IMR-90 (cell line): ENCODE data around the gene PRKD1. TPM values are rescaled to one million over a fixed set of nuclear protein-coding genes. Genes with fewer than 3 reads are reported as not detected.

ENCODE experiments used
- ATAC-seq: fragments of 200-7000 bp; cut with Tn5 transposase; 2 replicates; pipeline ENCODE4 v1.9.1; 2020; ENCODE audit warnings: low read depth, mild to moderate bottlenecking, moderate library complexity
- BruUV-seq: library from RNA; stranded (reverse); fragments of 400-500 nt; replicated peaks from 2 replicates; lab custom pipeline; 2021; lab: Mats Ljungman, UMichigan
- CTCF ChIA-PET: fragments of 300-600 bp; formaldehyde crosslinking; extraction: SDS; loops from one replicate; lab custom pipeline; 2021; ENCODE audit warnings: antibody characterized with exemption; lab: Yijun Ruan, JAX
- POLR2A ChIA-PET: fragments of 300-600 bp; sonication (Branson Sonifier 250); formaldehyde crosslinking; loops from one replicate; lab custom pipeline; 2022; ENCODE audit warnings: antibody characterized with exemption; ENCODE audit not compliant: unreplicated experiment; lab: Charles Lee
- DNase-seq: peaks from one replicate; pipeline ENCODE4 v3.0.0; 2013
- H2AFZ ChIP-seq: replicated peaks from 2 replicates; pipeline ENCODE3; 2013; ENCODE audit warnings: low read length, mild to moderate bottlenecking; ENCODE audit not compliant: poor library complexity
- H2AK5ac ChIP-seq: 2 replicates; pipeline ENCODE4 v1.6.1; 2013; ENCODE audit warnings: low read depth, low read length, inconsistent platforms
- H2AK9ac ChIP-seq: replicated peaks from 2 replicates; pipeline ENCODE3; 2013; ENCODE audit warnings: mild to moderate bottlenecking, low read depth, low read length, moderate library complexity; ENCODE audit not compliant: poor library complexity
- H2BK120ac ChIP-seq: 2 replicates; pipeline ENCODE4 v1.6.1; 2013; ENCODE audit warnings: low read depth, low read length, inconsistent platforms
- H2BK15ac ChIP-seq: 3 replicates; pipeline ENCODE4 v1.6.1; 2013; ENCODE audit warnings: low read depth, low read length, inconsistent platforms
- H2BK20ac ChIP-seq: 2 replicates; pipeline ENCODE4 v1.6.1; 2013; ENCODE audit warnings: low read depth, mild to moderate bottlenecking, inconsistent platforms, low read length, moderate library complexity
- H2BK5ac ChIP-seq: 2 replicates; pipeline ENCODE4 v1.6.1; 2013; ENCODE audit warnings: mild to moderate bottlenecking, low read depth, low read length, inconsistent platforms; ENCODE audit not compliant: poor library complexity, severe bottlenecking
- H3K14ac ChIP-seq: replicated peaks from 2 replicates; pipeline ENCODE4 v1.6.1; 2013; ENCODE audit warnings: low read depth, low read length, inconsistent platforms
- H3K18ac ChIP-seq: 2 replicates; pipeline ENCODE4 v1.6.1; 2013; ENCODE audit warnings: low read depth, low read length, control low read depth
- H3K23ac ChIP-seq: 2 replicates; pipeline ENCODE4 v1.6.1; 2013; ENCODE audit warnings: low read depth, low read length, inconsistent platforms
- H3K27ac ChIP-seq: 2 replicates; pipeline ENCODE4 v1.5.1; 2013; ENCODE audit warnings: mild to moderate bottlenecking, control low read depth, low read length; ENCODE audit not compliant: insufficient read depth
- H3K27me3 ChIP-seq: 2 replicates; pipeline ENCODE4 v1.6.1; 2013; ENCODE audit warnings: low read length; ENCODE audit not compliant: control insufficient read depth, insufficient read depth
- H3K36me3 ChIP-seq: 2 replicates; pipeline ENCODE4 v1.6.1; 2013; ENCODE audit warnings: low read length, mixed read lengths; ENCODE audit not compliant: control insufficient read depth, insufficient read depth
- H3K4ac ChIP-seq: 2 replicates; pipeline ENCODE4 v1.6.1; 2013; ENCODE audit warnings: low read depth, low read length, inconsistent platforms
- H3K4me1 ChIP-seq: 2 replicates; pipeline ENCODE4 v1.6.1; 2013; ENCODE audit warnings: low read length, mixed read lengths; ENCODE audit not compliant: control insufficient read depth, insufficient read depth
- H3K4me2 ChIP-seq: 2 replicates; pipeline ENCODE4 v1.6.1; 2013; ENCODE audit warnings: low read depth, mild to moderate bottlenecking, control low read depth, low read length, moderate library complexity
- H3K4me3 ChIP-seq: 2 replicates; pipeline ENCODE4 v1.5.1; 2013; ENCODE audit warnings: low read depth, mild to moderate bottlenecking, control low read depth, low read length, moderate library complexity; ENCODE audit not compliant: insufficient read depth
- H3K56ac ChIP-seq: 2 replicates; pipeline ENCODE4 v1.6.1; 2013; ENCODE audit warnings: low read length, inconsistent platforms; ENCODE audit not compliant: insufficient read depth; ENCODE audit errors: extremely low read depth
- H3K79me1 ChIP-seq, 2 experiments: 2 replicates each; pipeline ENCODE4 v1.6.1; 2013; ENCODE audit warnings: low read length in 2 of 2, inconsistent platforms in 1 of 2, low read depth in 1 of 2
- H3K9ac ChIP-seq: 2 replicates; pipeline ENCODE4 v1.6.1; 2013; ENCODE audit warnings: low read depth, low read length, control low read depth
- H3K9me1 ChIP-seq: 2 replicates; pipeline ENCODE4 v1.6.1; 2013; ENCODE audit warnings: low read length, inconsistent platforms; ENCODE audit not compliant: insufficient read depth
- H3K9me3 ChIP-seq: 2 replicates; pipeline ENCODE4 v1.6.1; 2013; ENCODE audit warnings: low read length; ENCODE audit not compliant: control insufficient read depth, insufficient read depth
- H4K20me1 ChIP-seq: 2 replicates; pipeline ENCODE4 v1.6.1; 2013; ENCODE audit warnings: low read length, inconsistent platforms; ENCODE audit not compliant: insufficient read depth
- H4K5ac ChIP-seq: 2 replicates; pipeline ENCODE4 v1.6.1; 2013; ENCODE audit warnings: mild to moderate bottlenecking, low read depth, low read length, control low read depth
- H4K8ac ChIP-seq, 2 experiments: 2 replicates each; pipeline ENCODE4 v1.6.1; 2013; ENCODE audit warnings: low read depth in 2 of 2, low read length in 2 of 2, control low read depth in 1 of 2, inconsistent platforms in 1 of 2
- H4K91ac ChIP-seq: 2 replicates; pipeline ENCODE4 v1.6.1; 2013; ENCODE audit warnings: low read depth, low read length, inconsistent platforms; ENCODE audit not compliant: insufficient read depth
- BHLHE40 ChIP-seq: fragments of 150-350 bp; IDR thresholded peaks from 2 replicates; pipeline ENCODE4 v1.6.1; 2016; ENCODE audit warnings: mild to moderate bottlenecking, low read depth, low read length
- CEBPB ChIP-seq: IDR thresholded peaks from 2 replicates; pipeline ENCODE4 v1.6.1; 2012; ENCODE audit warnings: low read depth, low read length, improper control_type of control experiment
- CHD1 ChIP-seq: IDR thresholded peaks from 2 replicates; pipeline ENCODE4 v1.6.1; 2012; ENCODE audit warnings: low read depth, low read length, improper control_type of control experiment
- ELK1 ChIP-seq: fragments of 150-350 bp; IDR thresholded peaks from 2 replicates; pipeline ENCODE4 v1.6.1; 2016; ENCODE audit warnings: low read depth, mild to moderate bottlenecking, low read length, moderate library complexity, borderline replicate concordance
- FOS ChIP-seq: fragments of 150-350 bp; IDR thresholded peaks from 2 replicates; pipeline ENCODE4 v1.6.1; 2016; ENCODE audit warnings: low read depth, low read length
- MAFK ChIP-seq: IDR thresholded peaks from 2 replicates; pipeline ENCODE4 v1.6.1; 2012; ENCODE audit warnings: low read depth, low read length, improper control_type of control experiment
- MAZ ChIP-seq: IDR thresholded peaks from 2 replicates; pipeline ENCODE4 v1.6.1; 2012; ENCODE audit warnings: low read depth, mild to moderate bottlenecking, low read length, improper control_type of control experiment, moderate library complexity, borderline replicate concordance
- MXI1 ChIP-seq: IDR thresholded peaks from 2 replicates; pipeline ENCODE4 v1.6.1; 2012; ENCODE audit warnings: low read depth, mild to moderate bottlenecking, low read length, moderate library complexity, borderline replicate concordance
- NFE2L2 ChIP-seq: fragments of 150-350 bp; IDR thresholded peaks from 2 replicates; pipeline ENCODE4 v1.6.1; 2016; ENCODE audit warnings: low read depth, mild to moderate bottlenecking, low read length
- POLR2A ChIP-seq: IDR thresholded peaks from 2 replicates; pipeline ENCODE4 v1.6.1; 2012; ENCODE audit warnings: mild to moderate bottlenecking, low read depth, low read length
- RAD21 ChIP-seq: IDR thresholded peaks from 2 replicates; pipeline ENCODE4 v1.6.1; 2012; ENCODE audit warnings: low read length, improper control_type of control experiment
- RCOR1 ChIP-seq: IDR thresholded peaks from 2 replicates; pipeline ENCODE4 v1.6.1; 2012; ENCODE audit warnings: mild to moderate bottlenecking, low read length, improper control_type of control experiment; ENCODE audit not compliant: insufficient replicate concordance
- RFX5 ChIP-seq: IDR thresholded peaks from 2 replicates; pipeline ENCODE4 v1.8.0; 2012; ENCODE audit warnings: low read depth, mild to moderate bottlenecking, low read length, moderate library complexity
- SMC3 ChIP-seq: fragments of 150-350 bp; IDR thresholded peaks from 2 replicates; pipeline ENCODE4 v1.6.1; 2016; ENCODE audit warnings: low read depth, mild to moderate bottlenecking, antibody characterized with exemption, low read length, moderate library complexity
- USF2 ChIP-seq: fragments of 150-350 bp; IDR thresholded peaks from 2 replicates; pipeline ENCODE4 v1.6.1; 2017; ENCODE audit warnings: mild to moderate bottlenecking, antibody characterized with exemption, low read length, low read depth
- WGBS, 2 experiments: methylation state at CpG; one replicate each; pipeline versions ENCODE4 v1.1.5 to v1.1.7; 2013; ENCODE audit warnings: missing lambda C conversion rate in 2 of 2; ENCODE audit not compliant: insufficient read length in 1 of 2; ENCODE audit errors: extremely low coverage in 2 of 2; 5-methylcytosine and 5-hydroxymethylcytosine counted together
- dilution Hi-C: fragments of 300-500 bp; cut with HindIII; formaldehyde crosslinking; loops from one replicate; pipeline ENCODE4 v1.14.3; 2018; ENCODE audit warnings: low sequenced_read_pairs; ENCODE audit not compliant: unreplicated experiment
- in situ Hi-C: fragments of 300-500 bp; cut with MboI; formaldehyde crosslinking; loops from 3 replicates; pipeline ENCODE4 v1.14.3; 2019; ENCODE audit warnings: low sequenced_read_pairs, inconsistent platforms, mixed read lengths
- intact Hi-C: fragments of 100-400 bp; cut with micrococcal nuclease; formaldehyde crosslinking; loops from 2 replicates; pipeline ENCODE4 v1.10.0; 2022
- polyA plus RNA-seq, 3 experiments: library from polyadenylated mRNA; depleted of rRNA; stranded (reverse); fragments of >200 nt; gene quantifications; 2 replicates each; pipeline ENCODE4 v1.2.3, GENCODE V29; 2012; ENCODE audit warnings: low replicate concordance in 1 of 3
- total RNA-seq: library from RNA; depleted of rRNA; stranded (reverse); fragments of >200 nt; gene quantifications from 2 replicates; pipeline ENCODE4 v1.2.3, GENCODE V29; 2012

PRKD1 gene
- total and polyA plus RNA-seq, 2 of the 4 experiments (the other 2 are of a cell fraction), result 12.9 to 14.2 TPM

- no peak for DNase-seq
- TF ChIP-seq MXI1 (no peak), RFX5 (no peak), MAZ (no peak), RAD21 (no peak), POLR2A (no peak), BHLHE40 (no peak), NFE2L2 (no peak), CHD1 (no peak), USF2 (no peak), RCOR1 (no peak), SMC3 (no peak), CEBPB (no peak), MAFK (no peak), FOS (no peak), ELK1 (no peak)
- Histone ChIP-seq H2AK9ac (no peak overlapping the region), H2BK120ac (no peak overlapping the region), H3K9me3 (no peaks in the 10 kb centered on the region), H2BK20ac (no peak overlapping the region), H2BK5ac (no peak overlapping the region), H3K9ac (no peak overlapping the region), H2BK15ac (no peak overlapping the region), H4K5ac (no peak overlapping the region), H3K9me1 (no peaks in the 10 kb centered on the region), H3K18ac (no peak overlapping the region), H3K14ac (no peak overlapping the region), H4K20me1 (no peaks in the 10 kb centered on the region), H3K56ac (no peak overlapping the region), H3K36me3 (peaks cover 4% of the 10 kb centered on the region), H4K8ac (no peak overlapping the region), H3K27me3 (no peaks in the 10 kb centered on the region), H4K91ac (no peak overlapping the region), H3K4me3 (no peak overlapping the region), H3K4me1 (no peaks in the 10 kb centered on the region), H3K79me1 (no peaks in the 10 kb centered on the region), H3K4me2 (no peak overlapping the region), H2AK5ac (no peak overlapping the region), H3K4ac (no peak overlapping the region), H3K23ac (no peak overlapping the region), H3K27ac (no peak overlapping the region), H2AFZ (no peak overlapping the region)
- no peak for ATAC-seq
- in situ Hi-C loops (no loop called here), dilution Hi-C loops (no loop called here), intact Hi-C loops (no loop called here)
- WGBS, 2 experiments, result no CpG with 5 or more reads among the region's 2 CpGs
- CTCF ChIA-PET, result no interaction called here
- no TSS peak for BruUV-seq
- POLR2A ChIA-PET, result no interaction called here
Measured at GRCh38 chr14:29608861-29609260, 318.8 kb downstream of the PRKD1 start.
